K562 (cell line): Measurements from ENCODE around the gene EML1. TPM values are rescaled to one million over a fixed set of nuclear protein-coding genes. Genes with fewer than 3 reads are reported as not detected.

Source experiments
- ATAC-seq: fragments of 200-7000 bp; cut with Tn5 transposase; 3 replicates; pipeline ENCODE4 v1.9.1; 2020; ENCODE audit warnings: moderate library complexity
- BruUV-seq: library from RNA; stranded (reverse); fragments of 400-500 nt; replicated peaks from 2 replicates; lab custom pipeline; 2021; lab: Mats Ljungman, UMichigan
- CTCF ChIA-PET: fragments of 300-600 bp; formaldehyde crosslinking; extraction: SDS; loops from one replicate; lab custom pipeline; 2021; ENCODE audit warnings: low intra/inter-chr PET ratio; lab: Yijun Ruan, JAX
- POLR2A ChIA-PET: fragments of 300-600, 350-650 bp; sonication (Branson Sonifier 250); formaldehyde crosslinking; extraction: SDS; loops from one replicate; lab custom pipeline; 2021; ENCODE audit warnings: antibody characterized with exemption, inconsistent platforms; lab: Yijun Ruan, JAX
- DNase-seq, 4 experiments: peaks; one replicate each; pipeline versions ENCODE4 v3.0.0 to v3.0.0-alpha.2; 2011 to 2018; ENCODE audit warnings: low spot score in 3 of 4, mixed read lengths in 3 of 4; ENCODE audit errors: extremely low read depth in 1 of 4
- FAIRE-seq: peaks from 2 replicates; lab custom pipeline; 2011; peaks lifted over from hg19 to GRCh38; lab: Jason Lieb, UNC
- H2AFZ ChIP-seq: 2 replicates; pipeline ENCODE4 v1.6.0; 2011; ENCODE audit warnings: low read depth, low read length, control low read depth, inconsistent platforms
- H3K27ac ChIP-seq: fragments of 200-600 bp; 3 replicates; pipeline ENCODE4 v1.8.0; 2011; ENCODE audit warnings: low read depth, mild to moderate bottlenecking, control low read depth, inconsistent platforms, low read length, moderate library complexity, mixed read lengths; ENCODE audit errors: extremely low read depth
- H3K27me3 ChIP-seq, 2 experiments: fragments of 300-600 bp in 1 of 2; 2 replicates in 1 of 2; 3 replicates in 1 of 2; pipeline versions ENCODE4 v1.6.0 to v1.8.0; 2011; ENCODE audit warnings: inconsistent platforms in 2 of 2, low read length in 2 of 2, mild to moderate bottlenecking in 1 of 2, mixed read lengths in 1 of 2, moderate library complexity in 1 of 2; ENCODE audit not compliant: control insufficient read depth in 2 of 2, insufficient read depth in 2 of 2
- H3K36me3 ChIP-seq: fragments of 300-600 bp; 3 replicates; pipeline ENCODE4 v1.8.0; 2011; ENCODE audit warnings: mild to moderate bottlenecking, low read length, inconsistent platforms; ENCODE audit not compliant: control insufficient read depth, insufficient read depth
- H3K4me1 ChIP-seq, 2 experiments: fragments of 200-600 bp in 1 of 2; replicated peaks in 1 of 2; 2 replicates in 1 of 2; 3 replicates in 1 of 2; pipeline versions ENCODE4 v1.5.1 to v1.8.0; 2011; ENCODE audit warnings: inconsistent platforms in 2 of 2, low read length in 2 of 2, mild to moderate bottlenecking in 1 of 2, mixed read lengths in 1 of 2, moderate library complexity in 1 of 2; ENCODE audit not compliant: control insufficient read depth in 2 of 2, insufficient read depth in 2 of 2
- H3K4me2 ChIP-seq: 2 replicates; pipeline ENCODE4 v1.6.1; 2011; ENCODE audit warnings: low read length, control low read depth, inconsistent platforms, mixed read lengths; ENCODE audit not compliant: insufficient read depth
- H3K4me3 ChIP-seq: fragments of 200-600 bp; sonication (generic), shearing (Covaris generic); 2 replicates; pipeline ENCODE4 v1.5.1; 2016; ENCODE audit warnings: control low read depth, inconsistent platforms
- H3K79me2 ChIP-seq: fragments of 200-600 bp; 3 replicates; pipeline ENCODE4 v1.8.0; 2011; ENCODE audit warnings: low read length, inconsistent platforms; ENCODE audit not compliant: control insufficient read depth, insufficient read depth
- H3K9ac ChIP-seq, 2 experiments: 2 replicates each; pipeline versions ENCODE4 v1.6.0 to v1.6.1; 2011; ENCODE audit warnings: low read depth in 2 of 2, low read length in 2 of 2, control low read depth in 1 of 2, inconsistent platforms in 1 of 2, mild to moderate bottlenecking in 1 of 2, mixed read lengths in 1 of 2; ENCODE audit not compliant: insufficient read depth in 1 of 2
- H3K9me1 ChIP-seq: one replicate; pipeline ENCODE4 v1.6.0; 2011; ENCODE audit warnings: inconsistent platforms, mild to moderate bottlenecking, low read length, moderate library complexity; ENCODE audit not compliant: control insufficient read depth, insufficient read depth
- H3K9me3 ChIP-seq: replicated peaks from 2 replicates; pipeline ENCODE4 v1.5.1; 2011; ENCODE audit warnings: low read depth, low read length, inconsistent platforms; ENCODE audit not compliant: control insufficient read depth, insufficient read depth
- H4K20me1 ChIP-seq: replicated peaks from 2 replicates; pipeline ENCODE4 v1.6.1; 2011; ENCODE audit warnings: low read length, inconsistent platforms, mixed read lengths; ENCODE audit not compliant: control insufficient read depth, insufficient read depth
- ASH1L ChIP-seq: fragments of 450-650 bp; IDR thresholded peaks from 2 replicates; pipeline ENCODE4 v1.6.1; 2018; ENCODE audit warnings: borderline replicate concordance, mild to moderate bottlenecking, low read depth; ENCODE audit not compliant: partially characterized antibody
- CBX5 ChIP-seq: IDR thresholded peaks from 2 replicates; pipeline ENCODE4 v1.6.1; 2014; ENCODE audit warnings: low read depth, borderline replicate concordance
- DIDO1 ChIP-seq: fragments of 450-650 bp; IDR thresholded peaks from 2 replicates; pipeline ENCODE4 v1.6.1; 2016; ENCODE audit warnings: low read depth, missing biosample characterization, missing genetic modification characterization
- ELF4 ChIP-seq: fragments of 450-650 bp; formaldehyde crosslinking; IDR thresholded peaks from 2 replicates; pipeline ENCODE4 v1.4.0; 2022; ENCODE audit warnings: missing genetic modification characterization
- GTF2E2 ChIP-seq: fragments of 200-800 bp; sonication (Bioruptor generic); IDR thresholded peaks from 2 replicates; pipeline ENCODE4 v1.6.1; 2016; ENCODE audit warnings: missing genetic modification characterization, missing compliant biosample characterization
- KLF10 ChIP-seq: fragments of 250-450 bp; sonication (Bioruptor Pico); IDR thresholded peaks from 2 replicates; pipeline ENCODE4 v1.6.1; 2021; ENCODE audit warnings: matching md5 sums
- MTA3 ChIP-seq: fragments of 450-650 bp; formaldehyde crosslinking; IDR thresholded peaks from 2 replicates; pipeline ENCODE4 v1.6.1; 2017; ENCODE audit warnings: mild to moderate bottlenecking, borderline replicate concordance
- PCBP2 ChIP-seq: fragments of 200-400 bp; formaldehyde crosslinking; IDR thresholded peaks from 2 replicates; pipeline ENCODE4 v1.6.1; 2018; ENCODE audit warnings: low read length, low read depth, mild to moderate bottlenecking, moderate library complexity; ENCODE audit not compliant: poor library complexity, severe bottlenecking
- POLR2B ChIP-seq: fragments of 450-650 bp; IDR thresholded peaks from 2 replicates; pipeline ENCODE4 v1.6.1; 2018; ENCODE audit warnings: low read depth; ENCODE audit not compliant: partially characterized antibody
- RNF219 ChIP-seq: fragments of 250-450 bp; sonication (Bioruptor Pico); IDR thresholded peaks from 2 replicates; pipeline ENCODE4 v1.5.0; 2022; ENCODE audit warnings: mild to moderate bottlenecking
- ZBTB1 ChIP-seq: sonication (generic); formaldehyde crosslinking; IDR thresholded peaks from 2 replicates; pipeline ENCODE4 v1.8.1; 2023; ENCODE audit warnings: missing genetic modification reagents, low read depth, mild to moderate bottlenecking, borderline replicate concordance
- ZBTB5 ChIP-seq: fragments of 450-650 bp; IDR thresholded peaks from 2 replicates; pipeline ENCODE4 v1.6.1; 2017; ENCODE audit warnings: antibody characterized with exemption
- ZBTB8A ChIP-seq: fragments of 450-650 bp; IDR thresholded peaks from 2 replicates; pipeline ENCODE4 v1.6.1; 2018; ENCODE audit warnings: mild to moderate bottlenecking, moderate library complexity; ENCODE audit not compliant: partially characterized antibody
- ZFP91 ChIP-seq: sonication (generic); formaldehyde crosslinking; IDR thresholded peaks from 2 replicates; pipeline ENCODE4 v1.8.0; 2022; ENCODE audit warnings: mild to moderate bottlenecking, missing genetic modification reagents
- ZNF174 ChIP-seq: fragments of 250-450 bp; sonication (Bioruptor Pico); IDR thresholded peaks from 2 replicates; pipeline ENCODE4 v1.4.0; 2020; ENCODE audit warnings: mild to moderate bottlenecking
- ZNF431 ChIP-seq: sonication (generic); formaldehyde crosslinking; IDR thresholded peaks from 2 replicates; pipeline ENCODE4 v1.8.0; 2022; ENCODE audit warnings: mild to moderate bottlenecking, missing genetic modification reagents
- ZNF586 ChIP-seq: fragments of 450-650 bp; formaldehyde crosslinking; conservative IDR thresholded peaks from 2 replicates; pipeline ENCODE4 v1.4.0; 2020; ENCODE audit warnings: mild to moderate bottlenecking, moderate library complexity
- WGBS: fragments of 100-300 bp; shearing (Covaris generic); methylation state at CpG from one replicate; pipeline ENCODE4 v1.1.6; 2016; ENCODE audit warnings: low coverage, mixed read lengths; ENCODE audit not compliant: insufficient coverage; ENCODE audit errors: missing lambda C conversion rate; 5-methylcytosine and 5-hydroxymethylcytosine counted together
- in situ Hi-C: fragments of 300-500 bp; cut with MboI; formaldehyde crosslinking; loops from 4 replicates; pipeline ENCODE4 v1.15.0; 2018; ENCODE audit warnings: inconsistent platforms, mixed read lengths
- intact Hi-C: fragments of 100-400 bp; cut with micrococcal nuclease; formaldehyde crosslinking; loops from 2 replicates; pipeline ENCODE4 v1.14.2; 2022
- polyA plus RNA-seq, 8 experiments: library from polyadenylated mRNA; depleted of rRNA in 4 of 8; stranded (reverse) in 5 of 8; unstranded in 3 of 8; fragments of >200 nt; fragmentation: Nextera tagmentation in 2 of 8; fragmentation: Illumina TruSeq in 1 of 8; extraction: Ambion mirVana in 2 of 8; extraction: Trizol in 1 of 8; gene quantifications; 2 replicates each; pipeline versions ENCODE4 v1.2.1 to v1.2.3, GENCODE V29; 2011 to 2014; ENCODE audit warnings: inconsistent platforms in 1 of 8, missing spikeins in 1 of 8
- total RNA-seq, 7 experiments: library from RNA; depleted of rRNA in 6 of 7; stranded (reverse); fragments of >200 nt in 6 of 7; fragmentation: Illumina TruSeq in 2 of 7; extraction: Trizol in 2 of 7; gene quantifications; 2 replicates each; pipeline versions ENCODE4 v1.2.1 to v1.2.3, GENCODE V29; 2011 to 2021; ENCODE audit warnings: low replicate concordance in 1 of 7

Gene EML1
- total and polyA plus RNA-seq, 9 of the 15 experiments (the other 6 are each of a cell fraction or from before 2014, with no cell fraction given) = 0.01 to 0.35 (median 0.07) TPM; not detected in 2

GRCh38 chr14:99896361-99896760 is 103.1 kb downstream of the EML1 start:
- Histone ChIP-seq H3K27ac (no peak overlapping the region), H3K79me2 (no peaks in the 10 kb centered on the region), H3K4me1 (no peaks in the 10 kb centered on the region), H3K9me3 (no peaks in the 10 kb centered on the region), H3K4me2 (no peak overlapping the region), H2AFZ (no peak overlapping the region), H3K27me3 (peaks cover 7 to 18% of the 10 kb centered on the region in 2 experiments; a peak in 3 of 5 replicates), H3K36me3 (no peaks in the 10 kb centered on the region), H4K20me1 (no peaks in the 10 kb centered on the region), H3K9me1 (no peaks in the 10 kb centered on the region), H3K9ac (no peak overlapping the region), H3K4me3 (no peak overlapping the region)
- BruUV-seq = no TSS peak
- ChIA-PET CTCF (interaction anchor here (0.6 kb wide), 1 partner anchor 629 kb away, joined by 3 read pairs; no protein-coding TSS in a partner anchor), POLR2A (no interaction called here)
- intact Hi-C loops (no loop called here), in situ Hi-C loops (loop anchor here (25.0 kb wide), 1 partner anchor 509 kb away; no protein-coding TSS in a partner anchor)
- DNase-seq = no peak
- no peak for FAIRE-seq
- WGBS = 4% methylated on average over 3 of the region's 3 CpGs
- no peak for ATAC-seq
- TF ChIP-seq ZNF431 (no peak), ZNF174 (CRISPR knock-in tag) (no peak), DIDO1 (tag) (no peak), ZBTB5 (no peak), POLR2B (no peak), ASH1L (no peak), ZBTB8A (no peak), PCBP2 (no peak), ELF4 (CRISPR knock-in tag) (no peak), ZBTB1 (no peak), GTF2E2 (tag) (no peak), KLF10 (CRISPR knock-in tag) (no peak), ZNF586 (CRISPR knock-in tag) (no peak), MTA3 (no peak), RNF219 (no peak), ZFP91 (no peak), CBX5 (no peak)
